Gastrocnemius medialis (tissue), 4 donors: ENCODE measurements around the gene FAM227A.

Source experiments
- POLR2A ChIP-seq, 2 donors: fragments of 450-650 bp; IDR thresholded peaks; one replicate each; pipeline ENCODE4 v1.6.1; 2017; ENCODE audit warnings: antibody characterized with exemption in 2 of 2, mild to moderate bottlenecking in 2 of 2, moderate library complexity in 2 of 2
- TF ChIP-seq, protein P1 (sequence below), 5 experiments: fragments of 450-650 bp in 3 of 5; fragments of 200-600 bp in 2 of 5; sonication (generic) in 2 of 5; IDR thresholded peaks in 4 of 5; conservative IDR thresholded peaks in 1 of 5; 1 replicate in 4 of 5; 2 replicates in 1 of 5; pipeline ENCODE4 v1.5.1; 2016 to 2019; ENCODE audit warnings: antibody characterized with exemption in 5 of 5, mild to moderate bottlenecking in 3 of 5, moderate library complexity in 3 of 5

DNA sequence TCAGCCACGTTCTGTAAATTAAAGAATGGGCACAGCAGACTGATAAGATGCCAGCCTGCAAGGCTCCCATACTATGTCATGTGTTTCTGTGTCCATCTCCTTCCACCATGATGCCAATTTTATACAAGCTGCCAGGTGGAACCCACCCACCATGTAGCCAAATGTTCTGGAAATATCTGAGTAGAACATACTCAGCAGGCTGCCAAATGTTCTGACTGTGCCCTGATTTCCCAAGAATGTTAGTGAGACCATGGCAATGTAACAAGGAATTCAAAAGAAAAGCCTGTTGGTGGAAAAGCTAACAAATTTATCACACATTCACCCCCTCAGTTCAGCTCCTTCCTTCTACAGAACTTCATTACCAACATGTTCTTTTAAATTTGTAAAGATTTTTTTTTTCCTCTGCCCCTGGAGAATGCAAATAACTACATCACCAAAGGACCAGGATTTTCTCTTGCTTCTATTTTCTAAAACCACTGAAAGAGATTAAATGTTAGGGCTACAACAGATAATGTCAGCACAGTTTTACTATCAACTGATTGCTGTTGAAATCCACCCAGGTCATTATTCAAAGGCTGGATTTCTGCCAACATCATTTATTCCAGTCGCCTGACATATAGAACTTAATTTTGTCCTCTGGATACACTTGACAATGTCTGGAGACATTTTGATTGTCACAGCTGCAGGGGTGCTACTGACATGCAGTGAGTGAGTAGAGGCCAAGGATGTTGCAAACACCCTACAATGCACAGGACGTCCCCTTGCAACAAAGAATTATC, 89.3 kb downstream of the FAM227A start:
- TF ChIP-seq, protein P1, sequence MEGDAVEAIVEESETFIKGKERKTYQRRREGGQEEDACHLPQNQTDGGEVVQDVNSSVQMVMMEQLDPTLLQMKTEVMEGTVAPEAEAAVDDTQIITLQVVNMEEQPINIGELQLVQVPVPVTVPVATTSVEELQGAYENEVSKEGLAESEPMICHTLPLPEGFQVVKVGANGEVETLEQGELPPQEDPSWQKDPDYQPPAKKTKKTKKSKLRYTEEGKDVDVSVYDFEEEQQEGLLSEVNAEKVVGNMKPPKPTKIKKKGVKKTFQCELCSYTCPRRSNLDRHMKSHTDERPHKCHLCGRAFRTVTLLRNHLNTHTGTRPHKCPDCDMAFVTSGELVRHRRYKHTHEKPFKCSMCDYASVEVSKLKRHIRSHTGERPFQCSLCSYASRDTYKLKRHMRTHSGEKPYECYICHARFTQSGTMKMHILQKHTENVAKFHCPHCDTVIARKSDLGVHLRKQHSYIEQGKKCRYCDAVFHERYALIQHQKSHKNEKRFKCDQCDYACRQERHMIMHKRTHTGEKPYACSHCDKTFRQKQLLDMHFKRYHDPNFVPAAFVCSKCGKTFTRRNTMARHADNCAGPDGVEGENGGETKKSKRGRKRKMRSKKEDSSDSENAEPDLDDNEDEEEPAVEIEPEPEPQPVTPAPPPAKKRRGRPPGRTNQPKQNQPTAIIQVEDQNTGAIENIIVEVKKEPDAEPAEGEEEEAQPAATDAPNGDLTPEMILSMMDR (IDR thresholded peaks at IDR 0.05 in 4 of 5, conservative IDR thresholded peaks at IDR 0.05 in 1 of 5), result no peak
- TF ChIP-seq POLR2A (IDR thresholded peaks at IDR 0.05), result no peak
